IMR-90 (cell line): Measurements from ENCODE around the gene MAP2. TPM values are rescaled to one million over a fixed set of nuclear protein-coding genes. Genes with fewer than 3 reads are reported as not detected.

Experiments used
- ATAC-seq: fragments of 200-7000 bp; cut with Tn5 transposase; 2 replicates; pipeline ENCODE4 v1.9.1; 2020; ENCODE audit warnings: low read depth, mild to moderate bottlenecking, moderate library complexity
- BruUV-seq: library from RNA; stranded (reverse); fragments of 400-500 nt; replicated peaks from 2 replicates; lab custom pipeline; 2021; lab: Mats Ljungman, UMichigan
- CTCF ChIA-PET: fragments of 300-600 bp; formaldehyde crosslinking; extraction: SDS; loops from one replicate; lab custom pipeline; 2021; ENCODE audit warnings: antibody characterized with exemption; lab: Yijun Ruan, JAX
- POLR2A ChIA-PET: fragments of 300-600 bp; sonication (Branson Sonifier 250); formaldehyde crosslinking; loops from one replicate; lab custom pipeline; 2022; ENCODE audit warnings: antibody characterized with exemption; ENCODE audit not compliant: unreplicated experiment; lab: Charles Lee
- DNase-seq: peaks from one replicate; pipeline ENCODE4 v3.0.0; 2013
- H2AFZ ChIP-seq: replicated peaks from 2 replicates; pipeline ENCODE3; 2013; ENCODE audit warnings: low read length, mild to moderate bottlenecking; ENCODE audit not compliant: poor library complexity
- H2AK5ac ChIP-seq: 2 replicates; pipeline ENCODE4 v1.6.1; 2013; ENCODE audit warnings: low read depth, low read length, inconsistent platforms
- H2AK9ac ChIP-seq: replicated peaks from 2 replicates; pipeline ENCODE3; 2013; ENCODE audit warnings: mild to moderate bottlenecking, low read depth, low read length, moderate library complexity; ENCODE audit not compliant: poor library complexity
- H2BK120ac ChIP-seq: 2 replicates; pipeline ENCODE4 v1.6.1; 2013; ENCODE audit warnings: low read depth, low read length, inconsistent platforms
- H2BK15ac ChIP-seq: 3 replicates; pipeline ENCODE4 v1.6.1; 2013; ENCODE audit warnings: low read depth, low read length, inconsistent platforms
- H2BK20ac ChIP-seq: 2 replicates; pipeline ENCODE4 v1.6.1; 2013; ENCODE audit warnings: low read depth, mild to moderate bottlenecking, inconsistent platforms, low read length, moderate library complexity
- H2BK5ac ChIP-seq: 2 replicates; pipeline ENCODE4 v1.6.1; 2013; ENCODE audit warnings: mild to moderate bottlenecking, low read depth, low read length, inconsistent platforms; ENCODE audit not compliant: poor library complexity, severe bottlenecking
- H3K14ac ChIP-seq: replicated peaks from 2 replicates; pipeline ENCODE4 v1.6.1; 2013; ENCODE audit warnings: low read depth, low read length, inconsistent platforms
- H3K18ac ChIP-seq: 2 replicates; pipeline ENCODE4 v1.6.1; 2013; ENCODE audit warnings: low read depth, low read length, control low read depth
- H3K23ac ChIP-seq: 2 replicates; pipeline ENCODE4 v1.6.1; 2013; ENCODE audit warnings: low read depth, low read length, inconsistent platforms
- H3K27ac ChIP-seq: 2 replicates; pipeline ENCODE4 v1.5.1; 2013; ENCODE audit warnings: mild to moderate bottlenecking, control low read depth, low read length; ENCODE audit not compliant: insufficient read depth
- H3K27me3 ChIP-seq: 2 replicates; pipeline ENCODE4 v1.6.1; 2013; ENCODE audit warnings: low read length; ENCODE audit not compliant: control insufficient read depth, insufficient read depth
- H3K36me3 ChIP-seq: 2 replicates; pipeline ENCODE4 v1.6.1; 2013; ENCODE audit warnings: low read length, mixed read lengths; ENCODE audit not compliant: control insufficient read depth, insufficient read depth
- H3K4ac ChIP-seq: 2 replicates; pipeline ENCODE4 v1.6.1; 2013; ENCODE audit warnings: low read depth, low read length, inconsistent platforms
- H3K4me1 ChIP-seq: 2 replicates; pipeline ENCODE4 v1.6.1; 2013; ENCODE audit warnings: low read length, mixed read lengths; ENCODE audit not compliant: control insufficient read depth, insufficient read depth
- H3K4me2 ChIP-seq: 2 replicates; pipeline ENCODE4 v1.6.1; 2013; ENCODE audit warnings: low read depth, mild to moderate bottlenecking, control low read depth, low read length, moderate library complexity
- H3K4me3 ChIP-seq: 2 replicates; pipeline ENCODE4 v1.5.1; 2013; ENCODE audit warnings: low read depth, mild to moderate bottlenecking, control low read depth, low read length, moderate library complexity; ENCODE audit not compliant: insufficient read depth
- H3K56ac ChIP-seq: 2 replicates; pipeline ENCODE4 v1.6.1; 2013; ENCODE audit warnings: low read length, inconsistent platforms; ENCODE audit not compliant: insufficient read depth; ENCODE audit errors: extremely low read depth
- H3K79me1 ChIP-seq, 2 experiments: 2 replicates each; pipeline ENCODE4 v1.6.1; 2013; ENCODE audit warnings: low read length in 2 of 2, inconsistent platforms in 1 of 2, low read depth in 1 of 2
- H3K9ac ChIP-seq: 2 replicates; pipeline ENCODE4 v1.6.1; 2013; ENCODE audit warnings: low read depth, low read length, control low read depth
- H3K9me1 ChIP-seq: 2 replicates; pipeline ENCODE4 v1.6.1; 2013; ENCODE audit warnings: low read length, inconsistent platforms; ENCODE audit not compliant: insufficient read depth
- H3K9me3 ChIP-seq: 2 replicates; pipeline ENCODE4 v1.6.1; 2013; ENCODE audit warnings: low read length; ENCODE audit not compliant: control insufficient read depth, insufficient read depth
- H4K20me1 ChIP-seq: 2 replicates; pipeline ENCODE4 v1.6.1; 2013; ENCODE audit warnings: low read length, inconsistent platforms; ENCODE audit not compliant: insufficient read depth
- H4K5ac ChIP-seq: 2 replicates; pipeline ENCODE4 v1.6.1; 2013; ENCODE audit warnings: mild to moderate bottlenecking, low read depth, low read length, control low read depth
- H4K8ac ChIP-seq, 2 experiments: 2 replicates each; pipeline ENCODE4 v1.6.1; 2013; ENCODE audit warnings: low read depth in 2 of 2, low read length in 2 of 2, control low read depth in 1 of 2, inconsistent platforms in 1 of 2
- H4K91ac ChIP-seq: 2 replicates; pipeline ENCODE4 v1.6.1; 2013; ENCODE audit warnings: low read depth, low read length, inconsistent platforms; ENCODE audit not compliant: insufficient read depth
- BHLHE40 ChIP-seq: fragments of 150-350 bp; IDR thresholded peaks from 2 replicates; pipeline ENCODE4 v1.6.1; 2016; ENCODE audit warnings: mild to moderate bottlenecking, low read depth, low read length
- CHD1 ChIP-seq: IDR thresholded peaks from 2 replicates; pipeline ENCODE4 v1.6.1; 2012; ENCODE audit warnings: low read depth, low read length, improper control_type of control experiment
- MAZ ChIP-seq: IDR thresholded peaks from 2 replicates; pipeline ENCODE4 v1.6.1; 2012; ENCODE audit warnings: low read depth, mild to moderate bottlenecking, low read length, improper control_type of control experiment, moderate library complexity, borderline replicate concordance
- WGBS, 2 experiments: methylation state at CpG; one replicate each; pipeline versions ENCODE4 v1.1.5 to v1.1.7; 2013; ENCODE audit warnings: missing lambda C conversion rate in 2 of 2; ENCODE audit not compliant: insufficient read length in 1 of 2; ENCODE audit errors: extremely low coverage in 2 of 2; 5-methylcytosine and 5-hydroxymethylcytosine counted together
- dilution Hi-C: fragments of 300-500 bp; cut with HindIII; formaldehyde crosslinking; loops from one replicate; pipeline ENCODE4 v1.14.3; 2018; ENCODE audit warnings: low sequenced_read_pairs; ENCODE audit not compliant: unreplicated experiment
- in situ Hi-C: fragments of 300-500 bp; cut with MboI; formaldehyde crosslinking; loops from 3 replicates; pipeline ENCODE4 v1.14.3; 2019; ENCODE audit warnings: low sequenced_read_pairs, inconsistent platforms, mixed read lengths
- intact Hi-C: fragments of 100-400 bp; cut with micrococcal nuclease; formaldehyde crosslinking; loops from 2 replicates; pipeline ENCODE4 v1.10.0; 2022
- polyA plus RNA-seq, 3 experiments: library from polyadenylated mRNA; depleted of rRNA; stranded (reverse); fragments of >200 nt; gene quantifications; 2 replicates each; pipeline ENCODE4 v1.2.3, GENCODE V29; 2012; ENCODE audit warnings: low replicate concordance in 1 of 3
- total RNA-seq: library from RNA; depleted of rRNA; stranded (reverse); fragments of >200 nt; gene quantifications from 2 replicates; pipeline ENCODE4 v1.2.3, GENCODE V29; 2012

The MAP2 gene
- total and polyA plus RNA-seq, 2 of the 4 experiments (the other 2 are of a cell fraction) = 0.29 to 0.36 TPM

- TF ChIP-seq MAZ (no peak), BHLHE40 (no peak), CHD1 (no peak)
- BruUV-seq = no TSS peak
- H3K56ac ChIP-seq = no peak overlapping the region
- intact Hi-C loops = no loop called here
- H2BK5ac ChIP-seq = no peak overlapping the region
- H3K9me1 ChIP-seq = no peaks in the 10 kb centered on the region
- ATAC-seq (no peak), DNase-seq (no peak)
- no peak overlapping the region for H3K14ac ChIP-seq
- in situ Hi-C loops = no loop called here
- H4K8ac ChIP-seq = no peak overlapping the region
- no peaks in the 10 kb centered on the region for H4K20me1 ChIP-seq
- no peak overlapping the region for H2AFZ ChIP-seq
- dilution Hi-C loops = no loop called here
- no peak overlapping the region for H4K5ac ChIP-seq
- no peak overlapping the region for H3K18ac ChIP-seq
- no peaks in the 10 kb centered on the region for H3K9me3 ChIP-seq
- H2AK9ac ChIP-seq = no peak overlapping the region
- H3K4me2 ChIP-seq = no peak overlapping the region
- no peak overlapping the region for H2BK20ac ChIP-seq
- no peak overlapping the region for H3K9ac ChIP-seq
- H2BK15ac ChIP-seq = no peak overlapping the region; the same call in 2 of the 3 replicates
- H3K4me1 ChIP-seq = peaks cover 3% of the 10 kb centered on the region; the same call in 1 of the 2 replicates
- H3K27me3 ChIP-seq = no peaks in the 10 kb centered on the region
- H3K23ac ChIP-seq = no peak overlapping the region
- no peaks in the 10 kb centered on the region for H3K79me1 ChIP-seq
- H3K4me3 ChIP-seq = no peak overlapping the region
- no peak overlapping the region for H3K27ac ChIP-seq
- ChIA-PET POLR2A (no interaction called here), CTCF (no interaction called here)
- H4K91ac ChIP-seq = no peak overlapping the region
- WGBS, 2 experiments = no CpG with 5 or more reads among the region's 2 CpGs
- no peak overlapping the region for H2BK120ac ChIP-seq
- H3K4ac ChIP-seq = no peak overlapping the region
- H3K36me3 ChIP-seq = no peaks in the 10 kb centered on the region
- no peak overlapping the region for H2AK5ac ChIP-seq
Observed at GRCh38 chr2:209470466-209470865, 46.6 kb downstream of the MAP2 start.
